ENCODE results near the gene BRPF1.

BRPF1 gene

GRCh38 chr3:9716801-9717555 lies 14.6 kb upstream of the BRPF1 start:
- no peak overlapping the region for H3K4ac ChIP-seq (ENCODE audit: low read depth, low read length)
- no peak overlapping the region for H2AFZ ChIP-seq (ENCODE audit: insufficient read depth, low read length, poor library complexity)
- H2BK12ac ChIP-seq (ENCODE audit: low read length): no peak overlapping the region
- H3K36me3 ChIP-seq (ENCODE audit: control insufficient read depth in 1 of 2, insufficient read depth in 2 of 2, low read length in 2 of 2): no peaks in the 10 kb centered on the region
- WGBS (ENCODE audit: extremely low coverage, insufficient coverage, insufficient read length): no CpG with 5 or more reads among the region's 5 CpGs
- no peak for DNase-seq
- no peaks in the 10 kb centered on the region for H3K9me3 ChIP-seq (ENCODE audit: insufficient read depth, low read depth, low read length)
- no peak overlapping the region for H3K4me2 ChIP-seq (ENCODE audit: low read length)
- H2BK5ac ChIP-seq (ENCODE audit: low read depth, low read length, poor library complexity): no peak overlapping the region
- no peaks in the 10 kb centered on the region for H3K4me1 ChIP-seq (ENCODE audit: control insufficient read depth in 1 of 2, insufficient read depth in 2 of 2, low read length in 2 of 2)
- H3K27ac ChIP-seq (ENCODE audit: low read depth, low read length): no peak overlapping the region
- no peak overlapping the region for H3K14ac ChIP-seq (ENCODE audit: low read length)
- H2AK5ac ChIP-seq (ENCODE audit: low read length): no peak overlapping the region
- no peak overlapping the region for H4K91ac ChIP-seq (ENCODE audit: low read depth, low read length)
- no peaks in the 10 kb centered on the region for H3K27me3 ChIP-seq (ENCODE audit: insufficient read depth, low read length)
- H3K79me2 ChIP-seq (ENCODE audit: control insufficient read depth, insufficient read depth, low read length, poor library complexity): no peaks in the 10 kb centered on the region
- H3K4me3 ChIP-seq (ENCODE audit: low read depth, low read length): no peak overlapping the region
- H3K18ac ChIP-seq (ENCODE audit: low read length): no peak overlapping the region
- H3K79me1 ChIP-seq (ENCODE audit: low read length): no peaks in the 10 kb centered on the region
- H3K9ac ChIP-seq (ENCODE audit: low read length): no peak overlapping the region
- no peak overlapping the region for H4K12ac ChIP-seq (ENCODE audit: low read depth, low read length)
- no peak overlapping the region for H2BK120ac ChIP-seq (ENCODE audit: insufficient read depth, low read length, poor library complexity)
- H4K8ac ChIP-seq (ENCODE audit: low read depth, low read length): no peak overlapping the region
- no peak overlapping the region for H3K23ac ChIP-seq (ENCODE audit: low read length)

GRCh38 chr3:9717563-9717962 lies 14.0 kb upstream of the BRPF1 start:
- Histone ChIP-seq H3K4me2 (ENCODE audit: low read length) (no peak overlapping the region), H3K79me1 (ENCODE audit: low read length) (no peaks in the 10 kb centered on the region), H3K23ac (ENCODE audit: low read length) (no peak overlapping the region), H3K18ac (ENCODE audit: low read length) (no peak overlapping the region), H3K79me2 (ENCODE audit: control insufficient read depth, insufficient read depth, low read length, poor library complexity) (no peaks in the 10 kb centered on the region), H3K27ac (ENCODE audit: low read depth, low read length) (no peak overlapping the region), H3K9me3 (ENCODE audit: insufficient read depth, low read depth, low read length) (no peaks in the 10 kb centered on the region), H3K9ac (ENCODE audit: low read length) (no peak overlapping the region), H4K91ac (ENCODE audit: low read depth, low read length) (no peak overlapping the region), H3K4me1 (ENCODE audit: control insufficient read depth in 1 of 2, insufficient read depth in 2 of 2, low read length in 2 of 2) (no peaks in the 10 kb centered on the region), H3K14ac (ENCODE audit: low read length) (no peak overlapping the region), H2BK5ac (ENCODE audit: low read depth, low read length, poor library complexity) (no peak overlapping the region), H3K27me3 (ENCODE audit: insufficient read depth, low read length) (no peaks in the 10 kb centered on the region), H4K8ac (ENCODE audit: low read depth, low read length) (no peak overlapping the region), H3K4me3 (ENCODE audit: low read depth, low read length) (no peak overlapping the region), H2AFZ (ENCODE audit: insufficient read depth, low read length, poor library complexity) (no peak overlapping the region), H2AK5ac (ENCODE audit: low read length) (no peak overlapping the region), H3K36me3 (ENCODE audit: control insufficient read depth in 1 of 2, insufficient read depth in 2 of 2, low read length in 2 of 2) (no peaks in the 10 kb centered on the region), H4K12ac (ENCODE audit: low read depth, low read length) (no peak overlapping the region), H2BK120ac (ENCODE audit: insufficient read depth, low read length, poor library complexity) (no peak overlapping the region), H2BK12ac (ENCODE audit: low read length) (no peak overlapping the region), H3K4ac (ENCODE audit: low read depth, low read length) (no peak overlapping the region)
- WGBS (ENCODE audit: extremely low coverage, insufficient coverage, insufficient read length): no CpG with 5 or more reads among the region's 1 CpG
- no peak for DNase-seq

GRCh38 chr3:9718118-9718517 lies 13.4 kb upstream of the BRPF1 start:
- Histone ChIP-seq H3K4me2 (ENCODE audit: low read length) (no peak overlapping the region), H3K79me1 (ENCODE audit: low read length) (no peaks in the 10 kb centered on the region), H2BK5ac (ENCODE audit: low read depth, low read length, poor library complexity) (no peak overlapping the region), H3K4me3 (ENCODE audit: low read depth, low read length) (no peak overlapping the region), H3K27me3 (ENCODE audit: insufficient read depth, low read length) (no peaks in the 10 kb centered on the region), H3K79me2 (ENCODE audit: control insufficient read depth, insufficient read depth, low read length, poor library complexity) (no peaks in the 10 kb centered on the region), H2AFZ (ENCODE audit: insufficient read depth, low read length, poor library complexity) (no peak overlapping the region), H2BK12ac (ENCODE audit: low read length) (no peak overlapping the region), H3K9me3 (ENCODE audit: insufficient read depth, low read depth, low read length) (no peaks in the 10 kb centered on the region), H4K12ac (ENCODE audit: low read depth, low read length) (no peak overlapping the region), H3K4me1 (ENCODE audit: control insufficient read depth in 1 of 2, insufficient read depth in 2 of 2, low read length in 2 of 2) (no peaks in the 10 kb centered on the region), H3K23ac (ENCODE audit: low read length) (no peak overlapping the region), H2BK120ac (ENCODE audit: insufficient read depth, low read length, poor library complexity) (no peak overlapping the region), H3K27ac (ENCODE audit: low read depth, low read length) (no peak overlapping the region), H2AK5ac (ENCODE audit: low read length) (no peak overlapping the region), H3K36me3 (ENCODE audit: control insufficient read depth in 1 of 2, insufficient read depth in 2 of 2, low read length in 2 of 2) (no peaks in the 10 kb centered on the region), H3K4ac (ENCODE audit: low read depth, low read length) (no peak overlapping the region), H4K8ac (ENCODE audit: low read depth, low read length) (no peak overlapping the region), H4K91ac (ENCODE audit: low read depth, low read length) (no peak overlapping the region), H3K9ac (ENCODE audit: low read length) (no peak overlapping the region), H3K14ac (ENCODE audit: low read length) (no peak overlapping the region), H3K18ac (ENCODE audit: low read length) (no peak overlapping the region)
- no CpG with 5 or more reads among the region's 4 CpGs for WGBS (ENCODE audit: extremely low coverage, insufficient coverage, insufficient read length)
- no peak for DNase-seq

- Histone ChIP-seq H3K4me3 (ENCODE audit: low read depth, low read length) (no peak overlapping the region), H4K91ac (ENCODE audit: low read depth, low read length) (no peak overlapping the region), H3K4me2 (ENCODE audit: low read length) (no peak overlapping the region), H4K8ac (ENCODE audit: low read depth, low read length) (no peak overlapping the region), H3K27me3 (ENCODE audit: insufficient read depth, low read length) (no peaks in the 10 kb centered on the region), H2BK5ac (ENCODE audit: low read depth, low read length, poor library complexity) (no peak overlapping the region), H3K9ac (ENCODE audit: low read length) (no peak overlapping the region), H3K79me2 (ENCODE audit: control insufficient read depth, insufficient read depth, low read length, poor library complexity) (no peaks in the 10 kb centered on the region), H3K4ac (ENCODE audit: low read depth, low read length) (no peak overlapping the region), H3K23ac (ENCODE audit: low read length) (no peak overlapping the region), H3K79me1 (ENCODE audit: low read length) (no peaks in the 10 kb centered on the region), H3K36me3 (ENCODE audit: control insufficient read depth in 1 of 2, insufficient read depth in 2 of 2, low read length in 2 of 2) (no peaks in the 10 kb centered on the region), H2AK5ac (ENCODE audit: low read length) (no peak overlapping the region), H3K14ac (ENCODE audit: low read length) (no peak overlapping the region), H3K4me1 (ENCODE audit: control insufficient read depth in 1 of 2, insufficient read depth in 2 of 2, low read length in 2 of 2) (no peaks in the 10 kb centered on the region), H2BK12ac (ENCODE audit: low read length) (no peak overlapping the region), H3K18ac (ENCODE audit: low read length) (no peak overlapping the region), H3K9me3 (ENCODE audit: insufficient read depth, low read depth, low read length) (no peaks in the 10 kb centered on the region), H2BK120ac (ENCODE audit: insufficient read depth, low read length, poor library complexity) (no peak overlapping the region), H3K27ac (ENCODE audit: low read depth, low read length) (no peak overlapping the region), H2AFZ (ENCODE audit: insufficient read depth, low read length, poor library complexity) (no peak overlapping the region), H4K12ac (ENCODE audit: low read depth, low read length) (no peak overlapping the region)
- DNase-seq: no peak
- no CpG with 5 or more reads among the region's 7 CpGs for WGBS (ENCODE audit: extremely low coverage, insufficient coverage, insufficient read length)
Measured at GRCh38 chr3:9721015-9721699, 10.4 kb upstream of the BRPF1 start.

All from trophoblast cell (in vitro differentiated cells and primary cell).